ELF-1 (cell line): ENCODE results near the gene AK5.

Experiments
- DNase-seq: peaks from one replicate; pipeline ENCODE4 v3.0.0-alpha.2; 2016; ENCODE audit warnings: low read depth, low spot score

Gene AK5, protein sequence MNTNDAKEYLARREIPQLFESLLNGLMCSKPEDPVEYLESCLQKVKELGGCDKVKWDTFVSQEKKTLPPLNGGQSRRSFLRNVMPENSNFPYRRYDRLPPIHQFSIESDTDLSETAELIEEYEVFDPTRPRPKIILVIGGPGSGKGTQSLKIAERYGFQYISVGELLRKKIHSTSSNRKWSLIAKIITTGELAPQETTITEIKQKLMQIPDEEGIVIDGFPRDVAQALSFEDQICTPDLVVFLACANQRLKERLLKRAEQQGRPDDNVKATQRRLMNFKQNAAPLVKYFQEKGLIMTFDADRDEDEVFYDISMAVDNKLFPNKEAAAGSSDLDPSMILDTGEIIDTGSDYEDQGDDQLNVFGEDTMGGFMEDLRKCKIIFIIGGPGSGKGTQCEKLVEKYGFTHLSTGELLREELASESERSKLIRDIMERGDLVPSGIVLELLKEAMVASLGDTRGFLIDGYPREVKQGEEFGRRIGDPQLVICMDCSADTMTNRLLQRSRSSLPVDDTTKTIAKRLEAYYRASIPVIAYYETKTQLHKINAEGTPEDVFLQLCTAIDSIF

DNA sequence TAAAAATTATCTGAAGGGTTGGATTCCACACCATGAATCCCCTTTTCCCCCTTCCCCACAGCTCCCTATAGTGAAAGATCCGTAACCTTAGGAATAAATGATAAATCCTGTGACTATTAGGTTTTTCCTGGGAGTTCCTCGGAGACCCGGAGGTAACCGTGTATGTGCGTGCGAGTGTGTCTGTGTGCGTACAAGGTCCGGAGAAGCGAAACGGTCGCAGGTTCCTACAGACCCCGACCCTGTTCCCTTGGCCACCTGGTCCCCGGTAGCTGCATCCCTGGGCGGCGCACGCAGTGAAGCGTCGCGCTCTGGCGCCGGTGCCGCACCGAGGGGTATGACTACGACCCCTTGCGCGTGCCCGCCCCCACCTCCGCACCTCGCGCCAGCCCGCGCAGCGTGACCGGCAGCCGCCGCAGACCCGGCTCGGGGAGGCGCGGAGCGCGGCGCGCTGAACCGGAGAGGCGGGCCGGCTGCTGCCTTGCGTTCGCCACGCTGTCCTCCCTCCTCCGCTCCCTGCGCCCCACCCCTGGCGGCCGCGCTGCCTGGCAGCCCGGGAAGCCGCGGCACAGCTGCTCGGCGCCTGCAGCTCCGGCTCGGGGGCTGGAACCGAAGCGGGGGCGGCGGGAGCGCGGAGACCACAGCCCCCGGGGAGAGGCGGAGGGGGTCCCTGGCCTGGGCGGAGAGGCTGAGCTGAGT lies at the start of gene AK5:
Gene AK5 (plus strand): TSS at position 529 of the 696 bp plus-strand sequence. CDS start 295 bp downstream, outside the sequence.
- peak; percentile 47 for DNase-seq

DNA sequence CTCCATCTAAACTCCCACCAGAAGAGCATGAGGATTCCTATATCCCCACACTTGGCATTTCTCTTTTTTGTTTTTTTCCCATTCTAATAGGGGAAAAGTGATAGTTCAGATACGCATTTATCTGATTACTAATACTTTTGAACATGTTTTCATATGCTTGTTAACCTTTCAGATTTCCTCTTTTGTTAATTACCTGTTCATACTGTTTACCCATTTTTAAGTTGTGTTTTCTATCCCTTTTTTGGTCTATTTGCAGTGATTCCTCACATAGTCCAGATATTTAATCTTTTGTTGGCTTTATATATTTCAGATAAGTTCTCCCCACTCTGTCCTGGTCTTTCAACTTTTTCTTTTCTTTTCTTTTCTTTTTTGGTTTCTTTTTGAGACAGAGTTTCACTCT lies 49.0 kb upstream of the AK5 start:
- DNase-seq: no peak

DNA sequence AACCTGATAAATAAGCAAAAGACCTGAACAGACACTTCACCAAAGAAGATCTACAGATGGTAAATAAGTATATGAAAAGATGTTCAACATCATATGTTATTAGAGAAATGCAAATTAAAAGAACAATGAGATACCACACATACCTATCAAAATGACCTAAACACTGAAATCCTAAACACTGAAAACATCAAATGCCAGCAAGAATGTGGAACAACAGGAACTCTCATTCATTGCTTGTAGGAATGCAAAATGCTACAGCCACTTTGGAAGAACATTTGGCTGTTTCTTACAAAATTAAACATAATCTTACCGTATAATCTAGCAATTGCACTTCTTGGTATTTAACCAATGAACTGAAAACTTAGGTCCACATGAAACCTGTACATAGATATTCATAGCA lies 47.7 kb upstream of the AK5 start:
- DNase-seq: no peak

DNA sequence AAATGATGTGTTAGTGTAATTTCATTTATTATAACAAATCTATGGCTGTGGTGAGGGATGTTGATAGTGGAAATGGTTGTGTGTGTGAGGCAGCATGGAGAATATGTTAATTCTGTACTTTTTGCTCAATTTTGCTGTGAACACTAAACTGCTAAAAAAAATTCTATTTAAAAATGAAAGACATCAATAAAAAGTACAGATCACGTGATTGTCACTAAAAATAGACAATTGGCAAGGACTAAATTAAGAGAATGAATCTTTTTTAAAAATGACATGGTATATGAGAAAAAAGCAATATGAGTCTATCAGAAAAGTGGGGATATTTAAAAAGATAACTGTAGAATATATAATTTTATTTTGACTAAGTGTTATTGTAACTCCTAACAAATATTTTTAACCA lies 46.9 kb upstream of the AK5 start:
- no peak for DNase-seq

DNA sequence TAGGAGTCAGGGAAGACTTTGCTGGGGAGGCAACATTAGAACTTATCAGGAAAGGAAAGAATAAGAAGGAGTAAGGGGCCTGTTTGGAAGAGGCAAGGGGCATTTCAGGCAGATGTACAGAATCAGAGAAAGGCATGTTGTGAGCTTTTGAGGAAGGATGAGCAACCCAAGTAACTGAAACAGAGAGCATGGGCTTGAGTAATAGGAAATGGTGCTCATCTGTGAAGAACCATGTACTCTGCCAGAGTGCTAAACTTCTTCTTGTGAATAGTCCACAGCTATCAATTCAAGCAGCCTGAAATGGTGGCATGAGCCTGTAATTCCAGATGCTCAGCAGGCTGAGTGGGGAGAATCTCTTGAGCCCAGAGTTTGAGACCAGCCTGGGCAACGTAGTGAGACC lies 43.4 kb upstream of the AK5 start:
- no peak for DNase-seq

DNA sequence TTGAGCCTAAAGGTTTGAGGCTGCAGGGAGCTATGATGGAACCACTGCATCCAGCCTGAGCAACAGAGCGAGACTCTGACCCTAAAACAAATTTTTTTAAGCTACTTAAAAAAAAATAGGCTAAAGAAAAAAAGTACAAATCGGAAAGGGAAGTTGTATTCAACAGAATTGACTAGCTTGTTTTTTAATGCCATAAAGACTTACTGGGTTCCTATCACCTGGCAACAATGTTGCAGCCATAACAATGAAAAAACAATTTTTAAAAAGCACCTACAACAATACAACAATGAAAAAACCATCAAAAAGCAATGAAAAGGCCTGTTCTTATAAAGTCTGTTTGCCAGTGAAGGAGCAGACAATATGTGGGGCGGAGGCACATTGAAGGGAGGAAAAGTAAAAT lies 42.5 kb upstream of the AK5 start:
- DNase-seq: no peak

DNA sequence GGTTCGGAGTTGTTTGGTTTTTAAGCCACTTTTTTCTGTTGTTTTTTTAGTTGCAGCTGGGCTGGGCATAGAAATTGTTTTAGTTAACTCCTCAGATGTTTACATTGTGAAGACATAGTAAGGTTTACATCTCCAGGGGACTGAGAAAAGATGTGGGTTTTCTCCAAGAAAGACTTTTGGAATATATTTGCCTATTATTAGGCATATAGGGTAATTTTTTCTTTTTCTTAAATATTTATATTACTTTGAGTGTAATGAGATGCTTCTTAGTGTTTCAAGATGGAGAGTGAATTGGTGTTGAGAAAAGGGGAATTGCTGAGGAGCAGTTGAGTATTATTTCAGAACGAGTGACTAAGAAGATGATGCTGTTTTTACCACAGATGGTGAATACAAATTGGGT lies 36.0 kb upstream of the AK5 start:
- DNase-seq: no peak

DNA sequence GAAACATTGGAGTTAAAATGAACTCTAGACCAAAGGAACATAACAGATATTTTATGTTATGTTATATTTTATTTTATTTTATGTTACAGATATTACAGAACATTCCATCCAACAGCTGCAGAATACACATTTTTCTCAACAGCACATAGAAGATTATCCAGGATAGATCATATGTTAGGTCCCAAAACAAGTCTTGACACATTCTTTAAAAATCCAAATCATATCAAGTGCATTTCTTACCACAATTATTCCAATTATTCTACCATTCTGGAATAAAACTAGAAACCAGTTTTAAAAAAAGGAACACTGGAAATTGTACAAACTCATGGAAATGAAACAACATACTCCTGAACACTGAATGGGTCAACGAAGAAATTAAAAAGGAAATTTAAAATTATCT lies 31.7 kb upstream of the AK5 start:
- no peak for DNase-seq

DNA sequence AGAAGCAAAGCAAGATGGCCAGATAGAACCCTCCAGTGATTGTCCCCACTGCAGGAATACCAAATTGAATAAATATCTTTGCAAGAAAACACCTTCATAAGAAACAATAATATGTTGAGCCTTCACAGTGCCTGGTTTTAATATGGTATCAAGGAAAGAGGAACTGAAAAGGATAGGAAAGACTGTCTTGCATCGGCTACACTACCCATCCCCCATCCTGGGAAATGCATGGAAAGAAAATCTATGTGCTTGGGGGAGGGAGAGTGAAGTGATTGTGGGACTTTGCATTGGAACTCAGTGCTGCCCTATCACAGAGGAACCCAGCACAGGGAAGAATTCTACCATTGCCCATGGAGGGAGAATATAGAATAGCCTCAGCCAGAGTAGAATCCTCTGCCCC lies 28.6 kb upstream of the AK5 start:
- DNase-seq: no peak

DNA sequence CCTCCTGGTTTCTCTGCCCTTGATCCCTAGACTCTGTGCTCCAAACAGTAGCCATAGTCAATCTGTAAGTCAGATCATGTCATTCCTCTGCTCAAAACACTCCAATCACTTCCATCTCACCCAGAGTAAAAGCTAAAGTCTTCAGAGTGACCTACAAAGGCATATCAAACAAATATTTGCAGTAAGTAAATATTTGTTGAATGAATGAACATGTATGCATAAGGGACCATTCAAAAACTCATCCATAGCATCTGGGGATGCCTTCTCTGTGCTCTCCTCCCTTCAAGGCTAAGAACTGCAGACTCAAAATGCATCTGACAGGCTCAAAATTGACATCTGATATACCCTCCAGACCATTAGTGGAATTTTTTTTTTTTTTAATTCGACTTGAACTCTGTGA lies 18.1 kb upstream of the AK5 start:
- DNase-seq: no peak

DNA sequence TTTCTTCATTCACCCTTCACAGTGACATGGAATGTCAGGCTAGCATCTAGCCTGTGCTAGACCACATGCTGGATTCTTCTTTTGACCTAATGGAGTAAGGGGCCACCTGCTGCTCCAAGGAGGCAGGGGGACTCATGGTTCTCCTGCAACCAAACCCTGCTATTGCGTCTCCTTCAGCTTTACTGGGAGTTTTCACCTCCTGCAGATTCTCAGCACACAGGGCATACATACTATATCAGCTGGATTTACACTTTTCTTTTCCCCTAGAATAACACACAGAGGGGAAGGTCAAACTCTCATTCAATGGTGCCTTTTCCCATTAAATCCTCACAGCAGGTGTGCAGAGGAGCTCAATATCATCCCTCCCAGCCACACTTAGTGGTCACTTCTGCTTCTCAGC lies 16.6 kb upstream of the AK5 start:
- DNase-seq: no peak

DNA sequence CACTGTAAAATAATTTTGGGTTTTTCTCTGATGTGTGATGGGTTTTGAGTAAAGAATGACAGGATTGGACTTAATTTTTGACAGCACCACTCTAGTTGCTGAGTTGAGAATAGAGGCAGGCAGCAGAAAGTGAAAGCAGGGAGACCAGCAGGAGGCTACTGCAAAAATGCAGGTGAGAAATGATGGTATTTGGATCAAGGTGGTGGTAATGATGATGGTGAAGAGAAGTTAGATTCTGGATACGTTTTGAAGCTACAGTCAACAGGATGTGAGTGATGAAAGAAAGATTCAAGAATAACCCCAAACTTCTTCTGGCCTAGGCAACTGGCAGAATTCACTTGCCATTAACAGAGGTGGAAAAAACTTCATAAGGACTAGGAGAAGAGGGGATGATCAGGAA lies 14.8 kb upstream of the AK5 start:
- DNase-seq: no peak

DNA sequence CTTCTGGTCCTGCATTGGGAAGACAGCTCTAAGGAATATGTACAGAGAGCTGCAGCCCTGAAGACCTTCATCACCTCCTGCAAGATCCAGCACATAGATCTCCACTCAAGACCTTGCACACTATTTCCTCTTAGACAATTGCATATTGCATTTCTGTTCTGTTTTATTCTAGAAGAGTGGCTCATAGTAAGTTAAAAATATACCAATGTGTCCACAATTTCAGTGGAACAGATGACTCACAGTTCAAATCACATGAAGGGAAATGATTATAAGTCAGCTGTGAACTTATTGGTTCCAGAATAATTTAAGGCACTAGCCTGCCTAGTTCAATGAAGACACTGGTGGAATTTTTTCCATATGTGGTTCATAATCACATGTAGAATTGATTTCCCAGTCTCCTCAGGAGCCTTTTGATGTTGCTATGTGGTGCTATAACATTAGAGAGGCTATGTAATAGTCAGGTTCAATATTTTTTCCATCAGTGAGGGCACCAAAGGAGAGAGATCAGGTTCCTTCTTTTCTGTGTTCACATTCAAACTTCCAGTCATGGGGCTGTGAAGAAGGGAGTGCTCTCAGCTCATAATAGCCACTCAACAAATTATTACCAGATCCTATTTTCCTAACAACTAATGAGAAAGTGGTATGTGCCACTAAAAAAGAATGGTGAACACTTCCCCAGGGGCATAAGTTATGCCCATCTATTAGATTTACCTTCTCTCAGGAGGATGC lies 9.8 kb upstream of the AK5 start:
- no peak for DNase-seq

DNA sequence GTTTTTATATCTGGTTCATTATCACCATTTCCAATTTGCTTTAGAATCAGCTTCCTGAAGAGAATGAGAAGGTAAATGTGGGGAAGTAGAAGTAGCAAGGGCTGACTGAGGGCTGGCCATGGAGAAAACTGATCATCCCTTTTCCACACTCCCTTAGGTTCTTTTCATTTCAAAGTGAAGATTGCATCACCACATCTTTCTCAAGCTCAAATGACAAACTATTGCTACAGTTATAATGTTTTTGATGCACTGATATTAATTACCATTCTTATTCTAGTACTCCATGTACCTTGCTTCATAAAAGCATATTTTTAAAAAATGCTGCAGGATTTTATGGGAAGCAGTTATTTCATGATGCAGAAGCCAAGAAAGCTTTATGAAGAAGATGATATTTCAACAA lies 7.9 kb upstream of the AK5 start:
- no peak for DNase-seq

DNA sequence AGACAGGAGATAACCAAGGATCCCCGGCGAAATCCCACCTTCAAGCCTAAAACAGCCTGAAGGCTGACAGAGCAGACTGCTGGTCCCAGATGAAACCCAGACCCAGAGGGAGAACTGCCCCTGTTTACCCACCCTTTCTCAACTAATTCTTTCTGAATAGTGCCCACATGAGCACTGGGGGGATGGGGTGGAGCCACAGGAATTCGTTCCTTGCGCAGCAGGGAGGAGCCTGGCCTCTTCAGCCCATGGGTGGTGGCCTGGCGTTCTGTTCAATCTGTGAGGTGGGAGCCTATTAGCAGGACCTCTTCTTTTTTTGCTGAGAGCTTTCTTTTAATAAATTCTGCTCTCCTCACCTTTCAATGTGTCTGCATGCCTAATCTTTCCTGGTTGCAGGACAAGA lies 6.6 kb upstream of the AK5 start:
- peak; percentile 18 for DNase-seq

DNA sequence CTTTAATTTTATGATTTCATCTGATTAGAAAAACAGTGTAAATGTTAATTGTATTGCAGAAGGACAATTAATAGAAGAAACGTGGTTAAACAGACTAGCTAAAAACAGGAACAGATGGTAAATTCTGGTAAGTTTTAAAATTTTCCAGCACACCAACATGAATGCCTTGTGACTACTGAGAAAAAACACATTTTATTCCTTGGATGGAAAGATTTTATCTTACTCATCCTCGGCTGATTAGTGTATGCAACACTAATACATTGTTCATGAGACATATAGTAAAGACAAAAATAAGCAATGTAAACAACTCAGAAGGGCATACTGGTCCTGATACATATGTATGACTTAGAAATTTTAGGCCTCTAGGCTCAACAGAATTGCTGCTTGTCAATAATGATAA lies 4.9 kb upstream of the AK5 start:
- no peak for DNase-seq

DNA sequence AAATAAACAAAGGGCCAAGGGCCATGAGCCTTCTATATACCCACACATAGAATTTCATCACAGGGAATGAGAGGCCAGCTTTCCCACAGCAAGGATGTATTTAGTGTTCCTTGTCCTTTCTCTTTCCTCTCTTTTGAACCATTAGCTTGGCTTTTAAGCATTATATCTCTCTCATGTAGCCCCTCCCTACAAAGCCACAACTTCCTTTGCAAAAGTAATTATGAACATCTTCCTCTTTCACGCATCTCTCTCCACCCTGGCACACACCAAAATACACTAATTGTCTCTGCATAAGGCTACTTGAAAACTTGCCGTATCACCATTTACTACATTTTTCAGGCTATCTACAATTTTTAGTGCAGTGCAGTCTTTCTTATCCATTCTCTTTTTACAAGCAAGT lies 1.9 kb upstream of the AK5 start:
- DNase-seq: no peak

DNA sequence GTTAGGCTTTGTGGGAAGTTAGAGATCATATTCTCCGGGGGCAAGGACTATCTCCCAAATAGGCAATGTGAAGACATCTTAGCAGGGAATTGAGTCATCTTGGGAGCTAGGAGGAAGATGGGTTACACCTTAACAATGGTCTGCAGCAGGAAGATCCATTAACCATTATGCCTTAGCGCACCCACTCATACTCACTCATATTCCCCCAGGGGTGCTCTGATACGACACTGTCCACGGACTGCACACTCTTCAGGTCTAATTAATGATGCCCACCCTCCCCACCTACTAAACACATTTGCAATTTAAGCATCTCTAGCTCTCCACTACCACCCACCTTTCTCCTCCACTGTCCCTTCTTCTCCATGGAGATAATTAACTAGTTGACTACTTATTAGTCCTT lies 857 bp upstream of the AK5 start:
- no peak for DNase-seq

DNA sequence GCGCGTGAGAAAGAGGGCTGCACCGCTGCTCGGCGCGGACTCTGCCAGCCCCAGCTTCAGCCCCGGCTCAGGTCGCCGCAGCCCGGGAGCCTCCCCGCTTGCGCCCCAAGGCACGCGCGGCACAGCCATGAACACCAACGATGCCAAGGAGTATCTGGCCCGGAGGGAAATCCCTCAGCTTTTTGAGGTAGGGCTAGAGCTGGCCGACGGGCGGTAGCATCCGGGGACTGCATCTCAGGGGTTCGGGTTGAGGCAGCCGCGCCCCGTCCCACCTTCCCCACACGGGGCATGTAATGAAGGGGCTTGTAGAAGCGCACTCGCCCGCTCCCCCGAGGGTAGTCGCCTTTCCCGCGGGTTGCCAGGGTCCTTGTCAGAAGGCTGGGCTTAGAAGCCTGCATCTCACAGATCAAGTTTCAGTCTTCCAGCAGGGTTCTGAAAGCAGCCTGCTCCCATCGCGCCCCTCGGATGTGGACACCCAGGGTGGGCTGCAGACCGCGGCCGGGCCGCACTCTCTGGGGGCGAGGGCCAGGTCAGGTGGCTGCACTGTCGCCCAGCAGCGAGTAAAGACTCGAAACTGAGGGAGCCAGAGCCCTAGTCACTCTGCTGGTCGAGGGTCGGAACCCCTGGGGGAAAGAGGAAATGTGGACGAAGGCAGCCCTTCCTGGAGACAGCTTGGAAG lies 507 bp downstream of the AK5 start:
- DNase-seq: peak; percentile 56

DNA sequence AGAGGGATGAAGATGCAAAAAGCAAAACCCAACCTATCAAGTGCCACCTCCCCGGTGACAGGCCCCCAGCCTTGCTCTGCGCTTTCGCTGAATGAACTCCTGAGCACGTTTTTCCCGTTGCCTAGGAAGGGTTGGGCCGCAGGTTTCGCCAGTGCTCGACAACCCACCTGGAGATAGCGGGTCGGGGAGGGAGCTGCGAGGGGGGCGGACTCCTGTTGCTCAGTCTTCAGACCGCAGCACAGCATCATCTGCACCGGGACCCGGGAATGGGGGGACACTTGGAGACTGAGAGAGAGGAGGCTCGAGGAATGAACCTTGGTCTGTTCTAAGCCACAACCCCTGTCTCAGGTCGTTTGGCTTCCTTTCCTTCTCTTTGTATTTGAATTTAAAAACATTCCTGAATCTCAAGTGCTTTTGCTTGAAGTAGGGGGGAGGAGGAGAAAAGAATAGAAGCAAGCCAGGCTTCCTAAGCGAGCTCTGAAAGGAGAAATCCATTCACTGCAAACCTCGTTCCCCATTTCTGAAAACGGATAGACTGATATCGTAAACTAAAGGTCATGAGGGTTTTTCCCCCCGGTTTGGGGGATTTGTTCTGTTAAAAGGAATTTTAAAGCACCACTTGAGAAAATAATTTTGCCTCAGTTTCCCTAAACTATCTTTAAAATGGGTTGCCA lies 1.2 kb downstream of the AK5 start:
- no peak for DNase-seq

DNA sequence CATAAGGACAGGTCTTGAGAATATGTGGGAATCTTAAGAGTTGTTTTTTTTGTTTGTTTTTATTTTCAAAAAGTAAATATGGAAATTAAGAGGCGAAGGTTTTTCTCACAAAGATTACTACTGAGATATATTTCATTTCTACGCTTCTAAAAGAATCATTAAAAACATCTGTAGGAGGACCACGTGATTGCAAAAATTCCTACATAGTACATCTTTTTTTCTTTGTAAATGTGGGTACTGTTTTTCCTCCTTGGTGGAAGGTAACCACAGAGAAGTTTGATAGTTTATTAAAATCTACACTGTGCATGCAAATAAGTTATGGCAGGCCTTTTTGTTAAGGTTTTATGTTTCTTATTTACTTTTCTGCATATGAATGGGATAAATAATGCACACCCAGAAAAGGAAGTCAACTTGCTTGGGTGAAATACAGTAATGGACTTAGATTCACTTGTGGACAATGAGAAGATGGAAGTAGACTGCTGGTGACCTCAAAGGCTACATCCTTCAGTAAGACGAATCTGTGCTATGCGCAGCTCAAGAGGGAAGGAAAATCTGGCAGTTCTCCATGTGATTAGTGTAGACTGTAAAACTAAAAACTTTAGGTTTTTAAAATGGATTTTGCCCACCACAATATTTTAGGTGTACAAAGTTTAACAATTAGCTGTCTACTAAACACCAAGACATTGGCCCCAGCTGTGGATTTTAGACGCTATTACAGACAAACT lies 2.0 kb downstream of the AK5 start:
- DNase-seq: no peak
